BE2C (cell line): ENCODE results near the gene CSH2.

ENCODE experiments used
- DNase-seq: peaks from one replicate; pipeline ENCODE4 v3.0.0-alpha.2; 2020
- H3K27me3 ChIP-seq: fragments of 250-450 bp; sonication (Bioruptor Pico); 2 replicates; pipeline ENCODE4 v1.5.1; 2020; ENCODE audit warnings: mild to moderate bottlenecking
- H3K36me3 ChIP-seq: fragments of 250-450 bp; sonication (Bioruptor Pico); 2 replicates; pipeline ENCODE4 v1.5.1; 2020; ENCODE audit warnings: mild to moderate bottlenecking
- H3K4me1 ChIP-seq: fragments of 250-450 bp; sonication (Bioruptor Pico); 2 replicates; pipeline ENCODE4 v1.5.1; 2020
- H3K4me3 ChIP-seq: 2 replicates; pipeline ENCODE4 v1.5.1; 2011; ENCODE audit warnings: low read depth, low read length
- H3K9me3 ChIP-seq: fragments of 250-450 bp; sonication (Bioruptor Pico); 2 replicates; pipeline ENCODE4 v1.5.1; 2020
- TF ChIP-seq, protein P1 (sequence below): IDR thresholded peaks from 2 replicates; pipeline ENCODE4 v1.5.1; 2012; ENCODE audit warnings: mild to moderate bottlenecking, low read depth, low read length

The CSH2 gene

DNA sequence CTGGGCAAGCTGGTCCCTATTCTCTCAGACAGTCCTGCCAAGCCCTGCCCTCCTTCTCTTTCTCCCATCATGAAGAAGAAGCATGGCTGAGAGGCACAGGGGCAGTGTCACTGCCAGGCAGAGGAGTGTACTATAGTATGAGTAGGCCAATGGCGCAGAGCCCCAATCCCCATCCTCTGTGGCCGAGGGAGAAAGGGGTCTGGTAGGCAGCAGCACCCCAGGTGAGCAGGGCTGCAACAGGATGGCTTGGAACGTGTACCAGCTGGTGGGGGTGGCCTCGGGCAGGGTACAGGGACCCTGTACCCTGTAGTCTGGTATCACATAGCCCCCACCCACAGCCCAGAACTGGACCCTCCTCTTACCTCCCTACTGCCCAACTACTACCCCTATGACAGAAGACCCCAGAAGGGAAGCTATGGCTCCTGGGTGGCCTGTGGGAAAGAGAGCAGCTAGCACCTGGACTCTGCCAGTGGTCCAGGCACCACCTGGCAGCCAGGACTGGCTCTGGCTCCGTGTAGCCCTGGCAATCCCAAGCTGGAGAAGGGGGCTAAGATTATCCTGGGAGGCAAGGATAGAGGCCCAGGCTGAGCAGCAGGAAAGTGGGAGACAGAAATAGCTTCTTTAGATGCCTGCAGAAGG is 35.4 kb downstream of the CSH2 start:
- Histone ChIP-seq H3K27me3 (no peaks in the 10 kb centered on the region), H3K4me1 (peaks cover 14% of the 10 kb centered on the region), H3K36me3 (peaks cover 42% of the 10 kb centered on the region), H3K9me3 (no peaks in the 10 kb centered on the region), H3K4me3 (no peak overlapping the region)
- TF ChIP-seq, protein P1, sequence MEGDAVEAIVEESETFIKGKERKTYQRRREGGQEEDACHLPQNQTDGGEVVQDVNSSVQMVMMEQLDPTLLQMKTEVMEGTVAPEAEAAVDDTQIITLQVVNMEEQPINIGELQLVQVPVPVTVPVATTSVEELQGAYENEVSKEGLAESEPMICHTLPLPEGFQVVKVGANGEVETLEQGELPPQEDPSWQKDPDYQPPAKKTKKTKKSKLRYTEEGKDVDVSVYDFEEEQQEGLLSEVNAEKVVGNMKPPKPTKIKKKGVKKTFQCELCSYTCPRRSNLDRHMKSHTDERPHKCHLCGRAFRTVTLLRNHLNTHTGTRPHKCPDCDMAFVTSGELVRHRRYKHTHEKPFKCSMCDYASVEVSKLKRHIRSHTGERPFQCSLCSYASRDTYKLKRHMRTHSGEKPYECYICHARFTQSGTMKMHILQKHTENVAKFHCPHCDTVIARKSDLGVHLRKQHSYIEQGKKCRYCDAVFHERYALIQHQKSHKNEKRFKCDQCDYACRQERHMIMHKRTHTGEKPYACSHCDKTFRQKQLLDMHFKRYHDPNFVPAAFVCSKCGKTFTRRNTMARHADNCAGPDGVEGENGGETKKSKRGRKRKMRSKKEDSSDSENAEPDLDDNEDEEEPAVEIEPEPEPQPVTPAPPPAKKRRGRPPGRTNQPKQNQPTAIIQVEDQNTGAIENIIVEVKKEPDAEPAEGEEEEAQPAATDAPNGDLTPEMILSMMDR, result no peak
- DNase-seq, result no peak

DNA sequence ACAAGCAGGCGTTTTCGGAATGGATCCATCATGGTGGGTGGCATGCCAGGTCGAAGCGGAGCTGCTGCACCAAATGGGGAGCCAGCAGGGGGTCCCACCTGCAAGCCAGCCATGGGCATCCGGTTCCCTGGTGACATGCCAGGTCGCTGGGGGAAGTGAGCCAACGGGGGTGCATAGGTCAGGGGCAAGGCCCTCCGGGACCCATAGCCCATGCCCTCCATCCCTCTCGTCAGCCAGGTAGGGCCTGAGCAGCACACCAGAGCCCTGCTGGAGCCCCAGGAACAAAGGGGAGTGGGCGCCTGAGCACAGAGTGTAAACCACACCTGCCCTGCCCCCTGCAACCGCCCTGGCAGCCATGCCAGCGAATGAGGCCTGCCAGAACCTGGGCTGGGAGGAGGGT is 36.0 kb downstream of the CSH2 start:
- TF ChIP-seq, protein P1, result no peak
- Histone ChIP-seq H3K36me3 (peaks cover 48% of the 10 kb centered on the region), H3K4me3 (no peak overlapping the region), H3K27me3 (no peaks in the 10 kb centered on the region), H3K4me1 (peaks cover 14% of the 10 kb centered on the region), H3K9me3 (no peaks in the 10 kb centered on the region)
- no peak for DNase-seq

DNA sequence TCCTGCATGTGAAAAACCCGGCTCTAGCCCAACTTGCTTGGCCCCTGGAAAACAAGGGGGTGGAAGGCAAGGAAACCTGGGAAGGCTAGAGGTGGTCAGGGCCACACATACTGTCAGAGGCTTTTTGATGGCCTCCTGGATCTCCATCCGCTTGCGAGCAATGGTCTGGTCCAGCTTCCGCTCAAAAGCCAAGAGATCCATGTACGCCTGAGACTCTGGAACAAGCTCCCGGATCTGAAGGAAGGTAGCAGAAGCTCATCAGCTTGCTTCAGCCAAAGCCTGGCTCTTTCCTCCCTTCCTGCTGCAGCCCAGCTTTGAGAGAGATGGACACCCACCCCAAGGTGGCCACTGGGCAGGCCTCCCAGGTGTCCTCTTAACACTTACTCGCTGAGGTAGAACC is 36.7 kb downstream of the CSH2 start:
- DNase-seq, result no peak
- Histone ChIP-seq H3K9me3 (no peaks in the 10 kb centered on the region), H3K27me3 (no peaks in the 10 kb centered on the region), H3K36me3 (peaks cover 55% of the 10 kb centered on the region), H3K4me3 (no peak overlapping the region), H3K4me1 (peaks cover 14% of the 10 kb centered on the region)
- TF ChIP-seq, protein P1, result no peak

DNA sequence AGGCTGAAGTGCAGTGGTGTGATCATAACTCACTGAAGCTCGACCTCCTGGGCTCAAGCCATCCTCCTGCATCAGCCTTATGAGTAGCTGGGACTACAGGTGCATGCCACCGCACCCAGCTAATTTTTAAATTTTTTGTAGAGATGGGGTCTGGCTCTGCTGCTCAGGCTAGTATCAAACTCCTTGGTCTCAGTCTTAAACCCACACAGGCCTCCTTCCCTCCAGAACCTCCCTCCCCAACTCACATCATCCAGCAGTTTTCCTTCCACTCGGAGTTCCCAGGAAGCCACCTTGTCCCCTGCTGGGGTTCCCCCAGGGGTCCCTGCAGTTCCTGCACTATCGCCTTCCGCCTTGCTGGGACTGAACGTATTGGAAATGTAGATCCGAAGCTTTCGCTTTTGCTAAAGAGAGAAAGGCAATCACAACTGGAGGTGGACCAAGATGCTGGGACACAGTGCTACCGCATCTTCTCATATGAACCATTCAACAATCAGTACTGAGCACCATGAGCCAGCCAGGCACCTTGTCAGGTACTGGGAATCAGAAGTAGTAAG is 38.2 kb downstream of the CSH2 start:
- TF ChIP-seq, protein P1, result no peak
- Histone ChIP-seq H3K4me1 (peaks cover 14% of the 10 kb centered on the region), H3K36me3 (peaks cover 70% of the 10 kb centered on the region), H3K27me3 (no peaks in the 10 kb centered on the region), H3K9me3 (no peaks in the 10 kb centered on the region), H3K4me3 (no peak overlapping the region)
- DNase-seq, result no peak

DNA sequence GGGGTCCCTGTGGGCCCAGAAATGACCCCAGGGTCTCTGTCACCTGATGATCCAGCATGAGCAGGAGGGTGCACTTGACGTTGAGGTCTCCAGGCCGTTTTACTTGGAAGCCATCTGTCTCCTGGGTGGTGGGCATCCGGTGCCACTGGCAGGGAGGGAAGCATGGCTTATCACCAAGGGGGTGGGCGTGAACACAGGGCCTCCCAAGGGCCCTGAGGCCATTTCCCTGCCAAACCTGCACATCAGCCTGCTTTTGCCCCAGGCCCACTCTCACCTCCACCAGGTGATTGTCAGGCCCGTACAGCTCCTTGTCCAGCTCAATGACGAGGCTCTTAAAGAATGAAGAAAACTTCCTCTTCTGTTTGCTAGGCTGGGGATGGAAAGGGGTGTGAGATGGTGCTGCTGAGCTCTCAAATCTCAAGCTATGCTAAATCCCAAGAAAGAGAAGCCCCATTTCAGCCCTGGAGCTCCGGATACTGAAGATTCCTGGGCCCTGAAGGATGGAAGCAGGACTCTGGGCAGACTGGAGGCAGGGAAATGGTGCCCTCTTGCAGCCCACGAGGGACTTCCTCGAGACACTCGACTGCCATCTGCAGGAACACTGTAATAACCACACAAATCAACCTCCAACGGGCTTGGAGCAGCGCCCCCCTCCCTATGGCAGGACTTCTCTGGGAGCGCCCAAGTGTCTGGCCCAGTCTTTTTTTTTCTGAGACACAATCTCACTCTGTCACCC is 38.9 kb downstream of the CSH2 start:
- H3K4me1 ChIP-seq, result peaks cover 14% of the 10 kb centered on the region
- H3K9me3 ChIP-seq, result no peaks in the 10 kb centered on the region
- H3K36me3 ChIP-seq, result peaks cover 77% of the 10 kb centered on the region
- TF ChIP-seq, protein P1, result peak; percentile 94
- H3K4me3 ChIP-seq, result no peak overlapping the region
- H3K27me3 ChIP-seq, result no peaks in the 10 kb centered on the region
- peak; percentile 89 for DNase-seq

DNA sequence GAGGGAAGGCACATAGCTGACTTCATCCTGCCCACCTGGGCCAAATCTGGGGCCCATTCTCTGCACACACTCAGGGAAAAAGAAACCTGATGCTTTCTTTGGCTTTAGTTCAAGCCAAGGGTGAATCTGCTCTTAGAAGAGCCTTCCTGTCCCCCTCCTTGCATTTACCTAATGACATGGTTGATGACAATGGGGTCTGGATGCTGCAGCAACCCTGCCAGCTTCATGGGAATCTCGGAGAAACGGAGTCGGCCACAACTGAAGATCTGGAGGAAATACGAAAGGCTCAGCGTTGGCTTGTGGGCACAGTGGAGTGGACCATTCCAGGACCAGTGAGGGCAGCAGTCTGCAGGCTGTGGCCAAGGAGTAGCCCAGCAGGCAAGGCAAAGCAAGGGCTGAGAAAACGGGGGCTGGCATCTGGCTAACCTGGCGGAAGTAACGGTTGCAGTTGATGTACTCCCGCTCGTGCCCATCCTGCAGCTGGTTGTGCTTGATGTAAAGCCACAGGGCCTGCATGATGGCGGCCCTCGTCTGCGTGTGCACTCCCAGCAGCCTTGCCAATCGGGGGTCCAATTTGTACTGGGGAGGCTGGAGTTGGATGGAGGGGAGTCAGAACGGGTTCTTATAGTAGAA is 39.6 kb downstream of the CSH2 start:
- H3K4me1 ChIP-seq, result peaks cover 10% of the 10 kb centered on the region
- no peak overlapping the region for H3K4me3 ChIP-seq
- TF ChIP-seq, protein P1, result no peak
- H3K27me3 ChIP-seq, result no peaks in the 10 kb centered on the region
- no peak for DNase-seq
- peaks cover 84% of the 10 kb centered on the region for H3K36me3 ChIP-seq
- H3K9me3 ChIP-seq, result no peaks in the 10 kb centered on the region
